B cell (primary cell): ENCODE measurements around the gene BHLHA15. TPM values are rescaled to one million over a fixed set of nuclear protein-coding genes. Genes with fewer than 3 reads are reported as not detected.
A peak's percentile ranks its signal among the peaks of the same experiment; 100 is the strongest.

Source experiments
- ATAC-seq: fragments of 200-7000 bp; cut with Tn5 transposase; one replicate; pipeline ENCODE4 v1.10.0; 2021; ENCODE audit warnings: low read depth, mild to moderate bottlenecking, moderate number of reproducible peaks, moderate library complexity
- CTCF ChIA-PET: fragments of 350-600 bp; sonication (Branson Sonifier 250); formaldehyde crosslinking; loops from one replicate; lab custom pipeline; 2021; ENCODE audit warnings: antibody characterized with exemption, inconsistent platforms; lab: Charles Lee
- POLR2A ChIA-PET: fragments of 350-600 bp; sonication (Branson Sonifier 250); formaldehyde crosslinking; loops from one replicate; lab custom pipeline; 2021; ENCODE audit warnings: antibody characterized with exemption; lab: Charles Lee
- DNase-seq: peaks from one replicate; pipeline ENCODE4 v3.0.0; 2013
- H2AFZ ChIP-seq: 2 replicates; pipeline ENCODE4 v1.6.1; 2012; ENCODE audit warnings: mild to moderate bottlenecking, low read depth, low read length; ENCODE audit not compliant: insufficient read depth, poor library complexity, severe bottlenecking
- H3K27ac ChIP-seq, 2 donors: 1 replicate in 1 of 2; 2 replicates in 1 of 2; pipeline ENCODE4 v1.5.1; 2012 to 2013; ENCODE audit warnings: low read length in 2 of 2, mild to moderate bottlenecking in 2 of 2, moderate library complexity in 1 of 2
- H3K27me3 ChIP-seq, 4 experiments: fragments of 200-600 bp in 1 of 4; sonication (generic) in 1 of 4; replicated peaks in 1 of 4; 1 replicate in 2 of 4; 2 replicates in 2 of 4; pipeline versions ENCODE4 v1.6.1 to v1.7.0; 2013 to 2016; ENCODE audit warnings: low read length in 3 of 4, mild to moderate bottlenecking in 2 of 4, mixed read lengths in 1 of 4, moderate library complexity in 1 of 4; ENCODE audit not compliant: insufficient read depth in 4 of 4, control insufficient read depth in 3 of 4; ENCODE audit errors: control extremely low read depth in 1 of 4
- H3K36me3 ChIP-seq, 2 experiments: replicated peaks in 1 of 2; 1 replicate in 1 of 2; 2 replicates in 1 of 2; pipeline versions ENCODE4 v1.6.1 to v1.7.1; 2013; ENCODE audit warnings: low read length in 1 of 2; ENCODE audit not compliant: insufficient read depth in 2 of 2, control insufficient read depth in 1 of 2; ENCODE audit errors: control extremely low read depth in 1 of 2, extremely low read depth in 1 of 2
- H3K4me1 ChIP-seq, 2 donors: fragments of 200-600 bp in 1 of 2; sonication (generic) in 1 of 2; 1 replicate in 1 of 2; 2 replicates in 1 of 2; pipeline versions ENCODE4 v1.5.1 to v1.6.1; 2013 to 2017; ENCODE audit warnings: low read length in 2 of 2; ENCODE audit not compliant: control insufficient read depth in 2 of 2, insufficient read depth in 2 of 2
- H3K4me2 ChIP-seq: replicated peaks from 2 replicates; pipeline ENCODE3; 2012; ENCODE audit warnings: mild to moderate bottlenecking, low read depth, low read length; ENCODE audit not compliant: poor library complexity, severe bottlenecking
- H3K4me3 ChIP-seq, 5 experiments: fragments of 200-600 bp in 1 of 5; sonication (generic) in 1 of 5; 1 replicate in 3 of 5; 2 replicates in 2 of 5; pipeline versions ENCODE4 v1.5.1 to v1.7.0; 2011 to 2016; ENCODE audit warnings: low read length in 4 of 5, mild to moderate bottlenecking in 4 of 5, low read depth in 2 of 5, control low read depth in 1 of 5, moderate library complexity in 1 of 5; ENCODE audit not compliant: insufficient read depth in 1 of 5; ENCODE audit errors: control extremely low read depth in 1 of 5, extremely low read depth in 1 of 5
- H3K79me2 ChIP-seq: fragments of 200-600 bp; sonication (generic); one replicate; pipeline ENCODE4 v1.6.0; 2016; ENCODE audit warnings: low read length; ENCODE audit not compliant: control insufficient read depth, insufficient read depth
- H3K9ac ChIP-seq: fragments of 200-600 bp; sonication (generic); 2 replicates; pipeline ENCODE4 v1.6.1; 2017; ENCODE audit warnings: mild to moderate bottlenecking, low read length, moderate library complexity
- H3K9me3 ChIP-seq, 3 donors: one replicate each; pipeline versions ENCODE4 v1.6.1 to v1.7.1; 2013; ENCODE audit warnings: low read length in 2 of 3; ENCODE audit not compliant: control insufficient read depth in 2 of 3, insufficient read depth in 1 of 3; ENCODE audit errors: control extremely low read depth in 1 of 3
- H4K20me1 ChIP-seq: 2 replicates; pipeline ENCODE4 v1.6.0; 2012; ENCODE audit warnings: mild to moderate bottlenecking, low read length; ENCODE audit not compliant: insufficient read depth, control insufficient read depth, poor library complexity, severe bottlenecking
- H3K27ac Mint-ChIP-seq: one replicate; pipeline ENCODE4 v1.8.0; 2021; ENCODE audit warnings: mixed read lengths
- H3K27me3 Mint-ChIP-seq: one replicate; pipeline ENCODE4 v1.8.0; 2021; ENCODE audit warnings: mixed read lengths
- H3K4me1 Mint-ChIP-seq: one replicate; pipeline ENCODE4 v1.8.0; 2021; ENCODE audit warnings: mixed read lengths
- H3K4me3 Mint-ChIP-seq: one replicate; pipeline ENCODE4 v1.8.0; 2021; ENCODE audit warnings: mixed read lengths
- H3K9me3 Mint-ChIP-seq: one replicate; pipeline ENCODE4 v1.8.0; 2022; ENCODE audit warnings: mixed read lengths; ENCODE audit not compliant: insufficient read depth
- CTCF ChIP-seq: fragments of 200-600 bp; IDR thresholded peaks from one replicate; pipeline ENCODE4 v1.8.0; 2022; ENCODE audit warnings: antibody characterized with exemption, mild to moderate bottlenecking
- EZH2 ChIP-seq: IDR thresholded peaks from 2 replicates; pipeline ENCODE4 v1.6.1; 2012; ENCODE audit warnings: borderline replicate concordance, low read depth, mild to moderate bottlenecking, moderate library complexity, low read length; ENCODE audit not compliant: insufficient read depth, poor library complexity, severe bottlenecking
- WGBS: methylation state at CpG from one replicate; pipeline ENCODE4 v1.1.5; 2013; ENCODE audit warnings: missing lambda C conversion rate; ENCODE audit not compliant: insufficient coverage; 5-methylcytosine and 5-hydroxymethylcytosine counted together
- intact Hi-C: fragments of 100-400 bp; cut with micrococcal nuclease; formaldehyde crosslinking; loops from one replicate; pipeline ENCODE4 v1.10.0; 2022
- polyA plus RNA-seq: library from polyadenylated mRNA; depleted of rRNA; stranded (reverse); fragments of >200 nt; gene quantifications from 2 replicates; pipeline ENCODE4 v1.2.3, GENCODE V29; 2012
- total RNA-seq, 2 donors: library from RNA; stranded (reverse); fragments of 120-200 nt in 1 of 2; gene quantifications; 1 replicate in 1 of 2; 2 replicates in 1 of 2; pipeline versions ENCODE4 v1.2.3 to v1.2.4, GENCODE V29; 2013 to 2022

The BHLHA15 gene
- total and polyA plus RNA-seq, 2 donors (not counting 1 experiment from before 2014, with no cell fraction given) = 0.74 to 2.2 TPM

DNA sequence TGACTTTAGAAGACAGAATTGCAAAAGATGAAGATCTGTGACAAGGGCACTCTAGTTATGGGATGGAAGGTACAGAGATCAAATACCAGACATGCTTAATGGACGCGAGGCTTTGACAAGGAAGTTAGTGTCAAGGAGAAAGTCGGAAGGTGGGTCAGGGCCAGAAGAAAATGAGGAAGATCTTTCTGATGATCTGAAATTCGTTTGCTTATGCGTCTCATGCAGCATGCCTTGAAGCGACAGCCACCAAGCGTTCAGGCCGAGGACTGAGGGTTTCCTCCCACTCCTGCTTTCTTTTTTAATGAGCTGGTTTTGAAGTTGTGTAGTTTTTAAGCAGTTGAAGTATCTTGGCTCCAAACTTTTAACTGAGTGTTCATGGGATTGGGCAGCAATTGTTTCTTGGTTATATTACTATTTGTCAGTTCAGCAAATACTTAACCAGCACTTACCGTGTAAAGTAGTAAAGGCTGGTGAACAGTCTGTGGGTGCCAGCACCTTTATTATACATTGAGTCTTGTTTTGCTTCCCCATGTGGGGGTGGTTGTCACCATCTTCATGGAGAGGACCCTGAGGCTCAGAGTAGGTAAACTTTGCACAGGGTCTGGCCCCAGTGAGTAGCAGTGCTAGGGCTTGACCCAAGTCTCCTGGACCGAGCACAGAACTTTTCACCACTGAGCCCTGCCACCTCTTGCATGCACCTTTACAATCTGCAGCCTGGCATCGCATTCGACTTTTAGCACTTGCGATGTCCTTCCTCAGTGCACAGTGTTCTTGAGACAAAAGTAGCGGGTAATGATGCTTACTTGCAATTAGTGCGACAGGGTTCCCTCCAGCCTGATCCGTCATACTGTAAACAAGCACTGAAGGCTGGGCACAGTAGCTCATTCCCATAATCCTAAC lies 14.3 kb upstream of the BHLHA15 start:
- no peak overlapping the region for H3K4me3 ChIP-seq
- peaks cover 0 to 25% (median 7%) of the 10 kb centered on the region in 4 experiments for H3K27me3 ChIP-seq
- peaks cover 0 to 7% (median 4%) of the 10 kb centered on the region in 3 donors for H3K9me3 ChIP-seq
- no peak for TF ChIP-seq EZH2
- no peak for TF ChIP-seq CTCF
- H3K9ac ChIP-seq = no peak overlapping the region
- H3K4me3 Mint-ChIP-seq = no peak overlapping the region
- H3K4me1 ChIP-seq = peaks cover 29% of the 10 kb centered on the region in 2 donors
- ATAC-seq (no peak), DNase-seq (no peak)
- intact Hi-C loops = no loop called here
- no peaks in the 10 kb centered on the region for H3K9me3 Mint-ChIP-seq
- WGBS = 92% methylated on average over 14 of the region's 16 CpGs
- no peak overlapping the region for H3K4me2 ChIP-seq
- CTCF ChIA-PET = interaction anchor here (0.6 to 1.5 kb wide), 2 partner anchors 28 to 168 kb away, joined by 4 read pairs; no protein-coding TSS in a partner anchor
- no peak overlapping the region for H3K27ac ChIP-seq
- peaks cover 0 to 11% of the 10 kb centered on the region in 2 experiments for H3K36me3 ChIP-seq
- no peak overlapping the region for H3K27ac Mint-ChIP-seq
- H3K27me3 Mint-ChIP-seq = peaks cover 17% of the 10 kb centered on the region
- H2AFZ ChIP-seq = no peak overlapping the region
- H4K20me1 ChIP-seq = peaks cover 25% of the 10 kb centered on the region
- peaks cover 31% of the 10 kb centered on the region for H3K4me1 Mint-ChIP-seq
- no peaks in the 10 kb centered on the region for H3K79me2 ChIP-seq
- POLR2A ChIA-PET = no interaction called here

DNA sequence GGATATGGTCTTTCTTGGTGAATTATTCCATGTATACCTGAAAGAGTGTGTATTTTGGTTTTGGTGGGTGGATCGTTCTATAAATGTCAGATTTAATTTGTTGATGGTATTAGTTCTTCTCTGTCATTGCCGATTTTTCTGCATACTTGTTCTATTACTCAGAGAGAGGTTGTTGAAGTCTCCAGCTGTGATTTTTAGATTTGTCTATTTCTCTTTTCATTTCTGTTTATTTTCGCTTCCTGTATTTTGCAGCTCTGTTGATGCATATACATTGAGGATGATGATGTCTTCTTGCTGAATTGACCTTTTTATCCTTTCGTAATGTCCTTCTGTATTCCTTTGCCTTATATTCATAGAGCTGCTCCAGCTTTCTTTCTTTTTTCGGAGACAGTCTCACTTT lies 12.1 kb upstream of the BHLHA15 start:
- Histone ChIP-seq H3K27ac (no peak overlapping the region), H4K20me1 (peaks cover 38% of the 10 kb centered on the region), H3K27me3 (peaks cover 0 to 17% (median 5%) of the 10 kb centered on the region in 4 experiments), H3K4me2 (no peak overlapping the region), H2AFZ (no peak overlapping the region), H3K9ac (no peak overlapping the region), H3K4me1 (peaks cover 45 to 50% of the 10 kb centered on the region in 2 donors), H3K79me2 (no peaks in the 10 kb centered on the region), H3K36me3 (peaks cover 0 to 2% of the 10 kb centered on the region in 2 experiments), H3K9me3 (peaks cover 0 to 7% (median 4%) of the 10 kb centered on the region in 3 donors), H3K4me3 (no peak overlapping the region)
- no peak overlapping the region for H3K27ac Mint-ChIP-seq
- TF ChIP-seq CTCF = no peak
- TF ChIP-seq EZH2 = no peak
- H3K4me3 Mint-ChIP-seq = peak overlapping the region; percentile 21
- no peak for DNase-seq
- ChIA-PET CTCF (interaction anchor here (1.1 to 1.2 kb wide), 2 partner anchors 31 to 51 kb away, joined by 3 to 8 read pairs; no protein-coding TSS in a partner anchor), POLR2A (no interaction called here)
- H3K4me1 Mint-ChIP-seq = peaks cover 51% of the 10 kb centered on the region
- intact Hi-C loops = no loop called here
- H3K27me3 Mint-ChIP-seq = peaks cover 17% of the 10 kb centered on the region
- H3K9me3 Mint-ChIP-seq = no peaks in the 10 kb centered on the region
- WGBS = 100% methylated on average over 1 of the region's 5 CpGs
- no peak for ATAC-seq
